GM18526 (cell line): ENCODE measurements around the gene BTN2A1.

Experiments used
- POLR2A ChIP-seq: IDR thresholded peaks from 3 replicates; pipeline ENCODE4 v1.6.1; 2011; ENCODE audit not compliant: insufficient read length; ENCODE audit errors: extremely low read depth

The BTN2A1 gene

DNA sequence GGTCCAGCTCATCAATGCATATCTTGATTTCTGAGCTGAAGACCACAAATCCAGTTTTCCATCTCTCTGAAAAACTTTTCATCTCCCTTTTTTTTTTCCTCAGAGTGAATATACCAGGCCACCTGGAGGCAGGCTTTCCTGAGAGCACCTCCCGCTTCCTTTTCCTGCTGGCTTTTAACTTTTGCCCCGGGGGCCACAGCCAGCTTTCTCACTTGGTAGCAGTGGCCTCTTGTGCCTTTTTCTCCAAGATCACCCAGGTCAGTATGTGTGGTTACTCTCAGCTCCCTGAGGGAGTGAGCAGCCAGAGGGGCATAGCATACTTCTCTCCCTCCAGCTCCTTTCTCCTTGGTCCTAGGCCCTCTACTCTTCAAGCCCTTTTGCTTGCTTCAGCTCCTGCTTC lies 42.3 kb downstream of the BTN2A1 start, which contains the start of gene BTN1A1:
Gene BTN1A1 (plus strand): TSS at position 202 of the 400 bp plus-strand sequence. CDS start 984 bp downstream, outside the sequence.
- TF ChIP-seq POLR2A, result no peak

DNA sequence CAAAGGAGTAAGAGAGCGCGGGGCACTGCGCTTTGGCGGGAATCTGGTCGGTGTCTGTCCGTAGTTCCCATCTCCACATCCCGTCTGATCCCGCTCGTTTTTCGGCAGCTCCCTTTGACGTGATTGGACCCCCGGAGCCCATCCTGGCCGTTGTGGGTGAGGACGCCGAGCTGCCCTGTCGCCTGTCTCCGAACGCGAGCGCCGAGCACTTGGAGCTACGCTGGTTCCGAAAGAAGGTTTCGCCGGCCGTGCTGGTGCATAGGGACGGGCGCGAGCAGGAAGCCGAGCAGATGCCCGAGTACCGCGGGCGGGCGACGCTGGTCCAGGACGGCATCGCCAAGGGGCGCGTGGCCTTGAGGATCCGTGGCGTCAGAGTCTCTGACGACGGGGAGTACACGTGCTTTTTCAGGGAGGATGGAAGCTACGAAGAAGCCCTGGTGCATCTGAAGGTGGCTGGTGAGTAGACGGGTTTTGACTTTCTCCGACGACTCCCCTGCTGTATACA lies 43.8 kb downstream of the BTN2A1 start:
- TF ChIP-seq POLR2A, result no peak

DNA sequence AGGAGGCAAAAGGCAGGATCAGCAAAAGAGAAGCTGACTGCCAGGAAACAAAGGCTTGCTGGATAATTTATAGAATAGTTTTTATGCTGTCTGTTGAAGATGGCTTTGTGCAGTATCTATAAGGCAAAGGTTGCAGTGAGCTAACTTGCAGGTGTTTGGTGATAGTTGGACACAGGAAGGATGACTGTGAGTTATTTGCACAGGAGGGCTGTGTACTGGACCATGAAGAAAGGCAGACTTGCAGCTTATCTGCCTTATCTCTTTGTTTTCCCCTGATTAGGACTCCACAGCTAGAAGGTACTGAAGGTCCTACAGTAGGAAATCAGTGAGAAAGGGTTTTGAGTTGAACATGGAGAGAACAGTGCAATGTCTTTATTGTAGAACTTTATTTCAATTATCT lies 44.4 kb downstream of the BTN2A1 start:
- no peak for TF ChIP-seq POLR2A

DNA sequence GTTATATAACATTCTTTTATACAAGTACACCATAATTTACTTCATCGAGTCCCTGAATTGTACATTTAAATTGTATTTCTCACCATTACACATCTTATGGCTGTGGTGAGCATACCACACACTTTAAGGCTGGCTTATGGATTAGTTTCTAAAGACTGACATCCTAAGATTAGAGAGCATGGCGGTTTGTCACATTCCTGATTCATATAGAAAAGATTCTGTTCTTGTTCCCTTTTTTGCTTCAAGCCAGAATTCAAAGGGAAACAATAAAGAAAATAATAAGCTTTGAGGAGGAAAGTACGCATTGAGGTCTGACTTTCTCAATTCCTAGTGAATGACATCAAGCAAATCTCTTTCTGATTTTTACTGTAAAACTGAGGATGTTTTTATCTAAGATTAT lies 44.9 kb downstream of the BTN2A1 start:
- TF ChIP-seq POLR2A, result no peak

DNA sequence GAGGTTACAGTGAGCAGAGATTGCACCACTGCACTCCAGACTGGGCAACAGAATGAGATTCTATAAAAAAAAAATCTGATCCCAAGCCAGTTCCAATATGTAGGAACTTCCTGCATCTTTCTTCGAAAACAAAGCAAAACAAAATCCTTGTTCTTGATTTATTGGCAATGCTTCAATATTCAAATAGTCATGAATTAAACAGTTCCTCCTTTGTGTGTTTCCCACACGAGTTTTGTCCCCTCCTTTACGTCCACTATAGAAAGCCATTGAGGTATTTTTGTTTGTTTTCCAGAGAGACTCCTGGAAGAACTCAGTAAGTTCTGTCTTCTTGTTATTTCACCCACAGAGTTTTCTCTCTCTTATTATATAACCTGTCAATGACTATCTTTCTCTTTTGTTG lies 49.9 kb downstream of the BTN2A1 start:
- TF ChIP-seq POLR2A, result no peak

DNA sequence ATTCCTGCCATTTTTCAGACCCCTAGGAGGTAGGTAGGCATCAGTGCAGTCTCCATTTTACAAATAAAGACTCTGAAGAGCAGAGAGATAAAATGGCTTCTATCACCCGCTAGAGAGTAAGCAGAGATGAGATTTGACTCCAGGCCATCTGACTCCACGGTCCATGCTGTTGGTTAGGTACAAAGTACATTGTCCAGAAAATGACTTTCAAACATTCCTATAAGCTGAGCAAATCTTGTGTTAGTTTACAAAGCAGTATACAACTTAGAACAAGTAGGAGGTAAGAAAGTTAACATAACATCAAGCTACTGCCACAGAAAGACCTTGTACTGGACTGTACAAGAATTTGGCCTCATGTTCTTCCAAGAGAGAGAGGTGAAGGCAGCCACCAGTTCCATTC lies 57.2 kb downstream of the BTN2A1 start:
- TF ChIP-seq POLR2A, result no peak

DNA sequence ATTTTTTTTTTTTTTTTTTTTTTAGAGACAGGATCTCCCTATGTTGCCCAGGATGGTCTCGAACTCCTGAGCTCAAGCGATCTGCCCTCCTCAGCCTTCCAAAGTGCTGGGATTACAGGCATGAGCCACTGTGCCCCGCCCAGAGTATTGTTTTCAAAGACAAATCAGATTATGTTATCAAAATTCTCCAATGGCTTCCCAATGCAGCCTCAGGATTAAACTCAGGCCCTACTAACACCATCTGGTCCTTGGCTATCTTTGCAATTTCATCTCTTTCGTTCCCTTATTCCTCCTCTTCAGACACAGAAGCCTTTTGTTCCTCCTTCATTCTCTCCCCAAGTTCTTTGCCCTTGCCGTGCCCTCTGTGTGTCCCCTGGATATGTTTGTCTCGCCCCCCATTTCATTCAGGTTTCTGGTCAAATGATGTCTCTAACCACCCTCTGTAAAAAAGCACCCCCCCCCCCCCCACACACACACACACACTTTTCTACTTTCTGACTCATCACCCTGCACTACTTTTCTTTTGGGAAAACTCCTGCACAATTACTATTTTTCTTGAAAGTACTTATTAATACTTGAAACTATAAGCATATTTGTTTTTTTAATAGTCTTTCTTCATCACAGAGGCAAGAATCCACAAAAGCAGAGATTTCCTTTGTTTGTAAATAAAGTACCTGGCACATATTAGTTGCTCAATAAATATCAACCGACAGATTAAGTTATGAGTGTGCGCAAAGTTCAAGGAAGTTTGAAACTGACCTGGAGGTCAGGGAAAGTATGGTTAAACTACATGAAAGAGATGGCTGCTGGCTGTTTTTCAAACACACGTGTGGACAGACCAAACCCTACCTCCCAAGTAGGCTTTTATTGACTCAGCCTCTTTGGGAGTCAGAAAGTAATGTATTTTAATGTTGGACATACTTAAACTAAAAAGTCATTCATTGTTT lies 59.0 kb downstream of the BTN2A1 start:
- no peak for TF ChIP-seq POLR2A
